Type B pancreatic cell (in vitro differentiated cells): Measurements from ENCODE around the gene GNL3. TPM values are rescaled to one million over a fixed set of nuclear protein-coding genes. Genes with fewer than 3 reads are reported as not detected.

Experiments
- DNase-seq: peaks from one replicate; pipeline ENCODE4 v3.0.0; 2021; ENCODE audit warnings: mixed read lengths; ENCODE audit not compliant: unreplicated experiment; ENCODE audit errors: extremely low spot score
- H3K27ac Mint-ChIP-seq: 2 replicates; pipeline ENCODE4 v1.8.0; 2021; ENCODE audit warnings: mild to moderate bottlenecking, mixed read lengths
- H3K27me3 Mint-ChIP-seq: 2 replicates; pipeline ENCODE4 v1.8.0; 2021; ENCODE audit warnings: mixed read lengths
- H3K36me3 Mint-ChIP-seq: 2 replicates; pipeline ENCODE4 v1.8.0; 2021; ENCODE audit warnings: mixed read lengths
- H3K4me1 Mint-ChIP-seq: one replicate; pipeline ENCODE4 v1.8.0; 2021; ENCODE audit warnings: mixed read lengths; ENCODE audit not compliant: unreplicated experiment
- H3K4me3 Mint-ChIP-seq: 2 replicates; pipeline ENCODE4 v1.8.0; 2021; ENCODE audit warnings: mild to moderate bottlenecking, mixed read lengths
- H3K9me3 Mint-ChIP-seq: 2 replicates; pipeline ENCODE4 v1.8.0; 2021; ENCODE audit warnings: mixed read lengths
- CTCF ChIP-seq: fragments of 200-600 bp; sonication (generic); conservative IDR thresholded peaks from 2 replicates; pipeline ENCODE4 v1.5.0; 2021; ENCODE audit warnings: antibody characterized with exemption, mild to moderate bottlenecking
- total RNA-seq: library from RNA; stranded (reverse); gene quantifications from 2 replicates; pipeline ENCODE4 v1.2.1, GENCODE V29; 2021; ENCODE audit warnings: low replicate concordance

Gene GNL3
- total RNA-seq, 1 donor from 2014 or later, result 114 TPM

GRCh38 chr3:52707585-52707984 is 21.8 kb downstream of the GNL3 start:
- H3K27ac Mint-ChIP-seq, result peak overlapping the region; percentile 59

GRCh38 chr3:52710512-52710911 is 24.7 kb downstream of the GNL3 start:
- TF ChIP-seq CTCF, result no peak
- H3K27ac Mint-ChIP-seq, result no peak overlapping the region
- no peaks in the 10 kb centered on the region for H3K27me3 Mint-ChIP-seq
- H3K4me3 Mint-ChIP-seq, result no peak overlapping the region
- H3K4me1 Mint-ChIP-seq, result peaks cover 6% of the 10 kb centered on the region
- H3K36me3 Mint-ChIP-seq, result peaks cover 14% of the 10 kb centered on the region
- no peak for DNase-seq
- H3K9me3 Mint-ChIP-seq, result no peaks in the 10 kb centered on the region

More at GRCh38 chr3:52707585-52707984, 21.8 kb downstream of the GNL3 start:
- no peak for DNase-seq
- Mint-ChIP-seq H3K4me1 (peaks cover 18% of the 10 kb centered on the region), H3K36me3 (peaks cover 11% of the 10 kb centered on the region), H3K27me3 (no peaks in the 10 kb centered on the region), H3K9me3 (no peaks in the 10 kb centered on the region), H3K4me3 (peak overlapping the region; percentile 79)
- no peak for TF ChIP-seq CTCF

GRCh38 chr3:52712291-52713212 is 26.7 kb downstream of the GNL3 start:
- Mint-ChIP-seq H3K36me3 (peaks cover 14% of the 10 kb centered on the region), H3K4me3 (no peak overlapping the region), H3K27ac (no peak overlapping the region), H3K27me3 (no peaks in the 10 kb centered on the region), H3K9me3 (no peaks in the 10 kb centered on the region), H3K4me1 (peaks cover 2% of the 10 kb centered on the region)
- DNase-seq, result no peak
- TF ChIP-seq CTCF, result no peak

DNA sequence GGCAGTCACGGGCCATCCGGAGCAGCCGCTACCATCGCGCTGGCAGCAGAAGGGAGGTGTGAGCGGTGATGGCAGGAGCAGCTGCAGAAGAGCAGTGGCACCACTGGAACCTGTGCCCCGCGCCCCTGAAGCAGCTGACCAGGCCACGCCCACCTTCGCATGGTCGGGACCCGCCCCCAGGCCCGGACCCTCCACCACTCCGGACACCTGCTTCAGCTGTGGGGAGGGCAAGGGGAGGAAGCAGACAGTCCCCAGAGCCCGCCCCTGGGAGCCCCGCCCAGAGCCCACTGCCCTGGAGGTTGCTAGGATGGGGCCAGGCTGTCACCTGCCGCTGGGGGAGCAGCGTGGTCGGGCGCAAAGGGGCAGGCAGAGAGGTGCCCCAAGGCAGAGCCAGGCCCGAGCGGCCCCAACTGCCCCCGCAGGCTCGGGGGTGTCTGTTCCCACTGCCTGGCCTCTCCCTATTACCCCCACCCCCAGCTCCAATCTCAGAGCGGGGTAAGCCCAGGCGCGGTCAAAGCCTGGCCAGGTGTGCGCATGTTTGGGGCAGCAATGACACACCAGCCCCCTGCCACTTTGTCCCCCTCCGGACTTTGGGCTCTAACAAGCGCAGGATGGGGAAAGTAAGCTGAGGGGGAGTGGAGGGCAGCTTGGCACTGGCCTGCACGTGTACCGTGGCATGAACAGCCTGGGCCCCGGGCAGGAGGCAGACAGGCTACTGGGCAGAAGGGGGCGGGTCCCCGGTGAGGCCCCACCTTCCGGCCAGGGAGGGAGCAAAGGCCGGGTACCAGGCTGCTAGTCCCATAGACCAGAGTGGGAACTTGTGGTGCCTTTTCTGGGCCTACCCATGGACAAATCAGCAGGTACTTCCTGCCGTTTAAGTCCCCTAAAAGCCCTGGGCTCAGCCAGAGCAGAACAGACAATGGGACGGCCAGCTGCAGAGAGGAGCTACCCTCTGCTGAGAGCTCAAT is 28.8 kb downstream of the GNL3 start:
- TF ChIP-seq CTCF, result no peak
- Mint-ChIP-seq H3K4me3 (peak overlapping the region; percentile 31), H3K27ac (no peak overlapping the region), H3K9me3 (no peaks in the 10 kb centered on the region), H3K27me3 (no peaks in the 10 kb centered on the region), H3K36me3 (peaks cover 16% of the 10 kb centered on the region), H3K4me1 (no peaks in the 10 kb centered on the region)
- DNase-seq, result peak; percentile 71

- H3K27me3 Mint-ChIP-seq, result no peaks in the 10 kb centered on the region
- H3K4me1 Mint-ChIP-seq, result no peaks in the 10 kb centered on the region
- no peak for DNase-seq
- TF ChIP-seq CTCF, result no peak
- H3K4me3 Mint-ChIP-seq, result no peak overlapping the region
- H3K27ac Mint-ChIP-seq, result no peak overlapping the region
- no peaks in the 10 kb centered on the region for H3K9me3 Mint-ChIP-seq
- peaks cover 26% of the 10 kb centered on the region for H3K36me3 Mint-ChIP-seq
Observed at GRCh38 chr3:52715714-52716305, 30.0 kb downstream of the GNL3 start.
